Epithelial cell of esophagus (primary cell): Measurements from ENCODE around the gene DRD5.
A peak's percentile ranks its signal among the peaks of the same experiment; 100 is the strongest.
"Not testable (repeated sequence)": the region's sequence is repeated elsewhere in the genome, so short reads cannot be mapped to it uniquely, and the experiment has no call there.

ENCODE experiments used
- DNase-seq: peaks from one replicate; pipeline ENCODE4 v3.0.0; 2010; ENCODE audit warnings: low read depth
- H3K4me3 ChIP-seq: 2 replicates; pipeline ENCODE4 v1.5.1; 2011; ENCODE audit warnings: mild to moderate bottlenecking, low read length, control low read depth
- TF ChIP-seq, protein P1 (sequence below): IDR thresholded peaks from 2 replicates; pipeline ENCODE4 v1.5.1; 2011; ENCODE audit warnings: low read depth, mild to moderate bottlenecking, low read length, control low read depth, inconsistent platforms; ENCODE audit not compliant: insufficient read depth; ENCODE audit errors: missing control alignments

The DRD5 gene

DNA sequence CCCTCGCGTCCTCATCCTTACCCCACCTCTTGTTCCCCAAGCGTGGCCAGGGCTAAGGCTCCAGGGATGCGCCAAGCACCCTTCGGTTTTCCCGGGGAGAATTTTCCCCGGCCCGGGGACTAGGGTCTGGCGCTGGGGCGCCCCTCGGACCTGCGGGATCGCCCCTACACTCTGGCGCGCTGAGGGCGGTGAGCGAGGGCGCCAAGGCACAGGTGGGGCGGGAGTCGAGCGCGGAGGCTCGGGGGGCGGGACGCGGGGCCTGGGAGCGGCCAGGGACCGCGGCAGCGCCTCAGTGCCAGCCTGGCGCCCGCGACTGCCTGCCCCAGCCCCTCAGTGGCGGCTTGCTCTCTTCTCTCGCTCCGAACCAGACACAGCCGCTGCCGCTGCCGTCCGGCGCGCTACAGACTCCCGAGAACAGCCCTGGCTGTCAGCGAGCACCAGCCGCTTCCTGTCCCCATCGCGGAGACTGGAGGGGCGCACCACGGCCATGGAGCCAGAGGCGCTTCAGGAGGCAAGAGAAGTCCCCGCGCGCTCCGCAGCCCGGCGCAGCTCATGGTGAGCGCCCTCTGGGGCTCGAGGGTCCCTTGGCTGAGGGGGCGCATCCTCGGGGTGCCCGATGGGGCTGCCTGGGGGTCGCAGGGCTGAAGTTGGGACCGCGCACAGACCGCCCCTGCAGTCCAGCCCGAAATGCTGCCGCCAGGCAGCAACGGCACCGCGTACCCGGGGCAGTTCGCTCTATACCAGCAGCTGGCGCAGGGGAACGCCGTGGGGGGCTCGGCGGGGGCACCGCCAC lies at the start of gene DRD5:
Gene DRD5 (plus strand): TSS at position 292 of the 793 bp plus-strand sequence. CDS start 396 bp downstream, at position 688.
- H3K4me3 ChIP-seq: no peak within 1 kb of the TSS
- no peak for DNase-seq
- TF ChIP-seq, protein P1, sequence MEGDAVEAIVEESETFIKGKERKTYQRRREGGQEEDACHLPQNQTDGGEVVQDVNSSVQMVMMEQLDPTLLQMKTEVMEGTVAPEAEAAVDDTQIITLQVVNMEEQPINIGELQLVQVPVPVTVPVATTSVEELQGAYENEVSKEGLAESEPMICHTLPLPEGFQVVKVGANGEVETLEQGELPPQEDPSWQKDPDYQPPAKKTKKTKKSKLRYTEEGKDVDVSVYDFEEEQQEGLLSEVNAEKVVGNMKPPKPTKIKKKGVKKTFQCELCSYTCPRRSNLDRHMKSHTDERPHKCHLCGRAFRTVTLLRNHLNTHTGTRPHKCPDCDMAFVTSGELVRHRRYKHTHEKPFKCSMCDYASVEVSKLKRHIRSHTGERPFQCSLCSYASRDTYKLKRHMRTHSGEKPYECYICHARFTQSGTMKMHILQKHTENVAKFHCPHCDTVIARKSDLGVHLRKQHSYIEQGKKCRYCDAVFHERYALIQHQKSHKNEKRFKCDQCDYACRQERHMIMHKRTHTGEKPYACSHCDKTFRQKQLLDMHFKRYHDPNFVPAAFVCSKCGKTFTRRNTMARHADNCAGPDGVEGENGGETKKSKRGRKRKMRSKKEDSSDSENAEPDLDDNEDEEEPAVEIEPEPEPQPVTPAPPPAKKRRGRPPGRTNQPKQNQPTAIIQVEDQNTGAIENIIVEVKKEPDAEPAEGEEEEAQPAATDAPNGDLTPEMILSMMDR: no peak

DNA sequence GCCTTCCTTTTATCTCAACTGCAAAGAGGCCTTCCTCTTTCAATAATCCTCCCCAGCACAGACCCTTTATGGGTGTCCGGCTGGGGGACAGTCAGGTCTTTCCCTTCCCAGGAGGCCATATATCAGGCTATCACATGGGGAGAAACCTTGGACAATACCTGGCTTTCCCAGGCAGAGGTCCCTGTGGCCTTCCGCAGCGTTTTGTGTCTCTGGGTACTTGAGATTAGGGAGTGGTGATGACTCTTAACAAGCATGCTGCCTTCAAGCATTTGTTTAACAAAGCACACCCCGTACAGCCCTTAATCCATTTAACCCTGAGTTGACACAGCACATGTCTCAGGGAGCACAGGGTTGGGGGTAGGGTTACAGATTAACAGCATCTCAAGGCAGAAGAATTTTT lies 49.2 kb upstream of the DRD5 start:
- not testable (repeated sequence) for DNase-seq, H3K4me3 ChIP-seq

GRCh38 chr4:9735515-9735914 lies 45.9 kb upstream of the DRD5 start:
- TF ChIP-seq, protein P1: no peak
- DNase-seq: no peak
- no peak overlapping the region for H3K4me3 ChIP-seq

- DNase-seq, H3K4me3 ChIP-seq: not testable (repeated sequence)
Observed at GRCh38 chr4:9737280-9737679, 44.2 kb upstream of the DRD5 start.

DNA sequence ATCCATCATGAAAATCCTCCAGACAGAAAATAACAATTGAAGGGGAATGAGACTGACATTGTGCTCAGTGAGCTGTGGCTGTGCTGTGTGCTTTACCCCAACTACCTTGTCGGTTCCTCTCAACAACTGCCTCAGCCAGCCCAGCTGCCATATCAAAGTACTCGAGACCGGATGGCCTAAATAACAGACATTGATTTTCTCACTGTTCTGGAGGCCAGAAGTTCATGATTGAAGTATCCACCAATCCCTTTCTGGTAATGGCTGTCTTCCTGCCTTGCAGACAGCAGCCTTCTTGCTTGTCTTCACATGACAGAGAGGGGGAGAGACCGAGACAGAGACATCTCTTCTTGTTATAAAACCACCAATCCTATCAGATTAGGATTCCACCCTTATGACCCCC lies 37.6 kb upstream of the DRD5 start:
- DNase-seq, H3K4me3 ChIP-seq: not testable (repeated sequence)

DNA sequence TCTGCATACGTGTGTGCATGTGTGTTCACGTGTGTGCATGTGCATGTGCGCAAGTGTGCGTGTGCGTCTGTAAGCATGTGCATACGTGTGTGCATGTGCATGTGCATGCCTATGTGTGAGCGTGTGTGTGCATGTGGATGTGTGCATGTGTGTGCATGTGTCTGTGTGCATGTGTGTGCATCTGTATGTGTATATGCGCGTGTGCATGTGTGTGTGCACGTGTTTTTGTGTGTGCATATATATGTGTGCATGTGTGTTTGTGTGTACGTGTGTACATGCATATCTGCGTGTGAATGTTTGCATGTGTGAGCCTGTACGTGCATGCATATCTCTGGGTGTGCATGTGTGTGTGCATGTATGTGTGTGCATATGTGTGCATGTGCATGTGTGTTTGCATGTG lies 35.7 kb upstream of the DRD5 start:
- no peak for DNase-seq
- no peak overlapping the region for H3K4me3 ChIP-seq
- TF ChIP-seq, protein P1: no peak

DNA sequence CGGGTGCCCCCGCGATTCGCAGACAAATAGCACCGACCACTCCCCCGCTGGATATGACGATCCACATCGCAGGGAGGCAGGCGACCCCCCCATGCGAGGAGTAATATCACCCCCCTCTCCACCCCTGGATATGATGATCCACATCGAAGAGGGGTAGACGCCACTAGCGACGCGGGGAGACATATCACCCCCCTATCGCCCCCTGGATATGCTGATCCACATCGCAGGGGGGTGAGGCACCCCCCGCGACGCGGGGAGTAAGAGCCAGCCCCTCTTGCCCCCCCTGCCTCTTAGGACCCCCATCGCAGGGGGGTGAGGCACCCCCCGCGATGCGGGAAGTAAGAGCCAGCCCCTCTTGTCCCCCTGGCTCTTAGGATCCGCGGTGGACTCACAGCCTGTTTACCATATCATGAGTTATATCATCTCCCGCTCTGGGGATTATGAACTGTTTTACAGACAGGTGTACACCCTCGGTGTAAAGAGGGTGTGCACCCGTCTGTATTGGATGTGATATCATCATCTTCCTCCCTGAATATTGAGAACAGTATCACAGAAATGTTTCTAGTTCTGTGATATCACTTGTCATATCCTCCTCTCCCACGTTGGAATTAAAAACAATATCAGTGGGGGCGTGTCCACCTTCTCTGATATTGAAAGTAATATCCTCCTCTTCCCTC lies 22.7 kb upstream of the DRD5 start:
- TF ChIP-seq, protein P1: no peak
- no peak overlapping the region for H3K4me3 ChIP-seq

DNA sequence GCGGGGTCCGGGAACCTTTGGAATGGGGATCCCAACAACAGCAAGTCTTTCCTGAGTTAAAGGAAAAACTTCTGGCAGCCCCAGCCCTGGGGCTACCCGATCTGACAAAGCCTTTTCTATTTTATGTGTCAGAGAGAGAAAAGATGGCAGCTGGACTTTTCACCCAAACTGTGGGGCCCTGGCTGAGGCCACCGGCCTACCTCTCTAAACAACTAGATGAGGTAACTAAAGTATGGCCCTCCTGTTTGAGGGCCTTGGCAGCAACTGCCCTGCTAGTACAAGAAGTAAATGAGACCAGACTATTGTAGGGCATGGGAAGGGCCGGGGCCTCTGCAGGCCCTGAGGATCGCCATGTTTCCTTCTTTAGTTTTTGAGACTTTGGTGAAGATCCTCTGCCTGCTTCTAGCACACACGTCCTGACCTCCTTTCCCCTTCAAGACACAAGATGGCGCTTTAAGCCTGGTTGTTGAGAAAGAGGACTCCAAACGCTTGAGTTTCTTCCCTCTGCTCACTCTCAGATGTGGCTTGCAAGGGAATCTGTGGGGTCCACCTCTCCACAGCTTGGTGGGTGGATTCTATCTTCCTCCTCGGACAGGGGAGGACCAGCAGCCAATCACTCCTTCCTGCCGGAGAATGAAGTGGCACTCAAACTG lies 18.5 kb upstream of the DRD5 start:
- DNase-seq: peak; percentile 81
- TF ChIP-seq, protein P1: peak; percentile 84
- H3K4me3 ChIP-seq: no peak overlapping the region

More for the DNA sequence above, 22.7 kb upstream of the DRD5 start:
- DNase-seq: no peak
